HepG2 (cell line): ENCODE data around the gene CAPN12. TPM values are rescaled to one million over a fixed set of nuclear protein-coding genes. Genes with fewer than 3 reads are reported as not detected.

Experiments
- EEA1 ChIP-seq: sonication (generic); formaldehyde crosslinking; IDR thresholded peaks from 2 replicates; pipeline ENCODE4 v1.5.1; 2020; ENCODE audit warnings: mild to moderate bottlenecking, missing genetic modification reagents, borderline replicate concordance
- MAF1 ChIP-seq: sonication (generic); formaldehyde crosslinking; IDR thresholded peaks from 2 replicates; pipeline ENCODE4 v1.5.0; 2020; ENCODE audit warnings: missing genetic modification reagents, borderline replicate concordance
- ZNF143 ChIP-seq: sonication (generic); formaldehyde crosslinking; IDR thresholded peaks from 2 replicates; pipeline ENCODE4 v1.4.0; 2020; ENCODE audit warnings: missing genetic modification reagents
- ZNF557 ChIP-seq: sonication (generic); formaldehyde crosslinking; IDR thresholded peaks from 2 replicates; pipeline ENCODE4 v1.4.0; 2020; ENCODE audit warnings: missing genetic modification reagents
- polyA plus RNA-seq, 8 experiments: library from polyadenylated mRNA; depleted of rRNA in 3 of 8; stranded (reverse) in 7 of 8; unstranded in 1 of 8; fragments of >200 nt; fragmentation: Illumina TruSeq in 4 of 8; extraction: Trizol in 4 of 8; gene quantifications; 2 replicates each; pipeline versions ENCODE4 v1.2.1 to v1.2.3, GENCODE V29; 2011 to 2016; ENCODE audit warnings: low read depth in 4 of 8, missing spikeins in 1 of 8, mixed read lengths in 1 of 8; ENCODE audit not compliant: insufficient read depth in 1 of 8
- total RNA-seq, 5 experiments: library from RNA; depleted of rRNA; stranded (reverse); fragments of >200 nt; fragmentation: Illumina TruSeq; extraction: Trizol; gene quantifications; 2 replicates each; pipeline ENCODE4 v1.2.3, GENCODE V29; 2016; ENCODE audit warnings: low read depth in 1 of 5
- TF ChIP-seq, protein P1 (sequence below): sonication (generic); formaldehyde crosslinking; IDR thresholded peaks from one replicate; pipeline ENCODE4 v1.5.1; 2020; ENCODE audit warnings: mild to moderate bottlenecking, missing genetic modification reagents; ENCODE audit errors: not compliant biosample characterization
- TF ChIP-seq, protein P2 (sequence below): sonication (generic); formaldehyde crosslinking; IDR thresholded peaks from 2 replicates; pipeline ENCODE4 v1.4.0; 2020; ENCODE audit warnings: missing genetic modification reagents, borderline replicate concordance

Gene CAPN12
- total and polyA plus RNA-seq, 2 of the 13 experiments (the other 11 are each of a cell fraction or from before 2014, with no cell fraction given): 1.6 to 13.6 TPM

DNA sequence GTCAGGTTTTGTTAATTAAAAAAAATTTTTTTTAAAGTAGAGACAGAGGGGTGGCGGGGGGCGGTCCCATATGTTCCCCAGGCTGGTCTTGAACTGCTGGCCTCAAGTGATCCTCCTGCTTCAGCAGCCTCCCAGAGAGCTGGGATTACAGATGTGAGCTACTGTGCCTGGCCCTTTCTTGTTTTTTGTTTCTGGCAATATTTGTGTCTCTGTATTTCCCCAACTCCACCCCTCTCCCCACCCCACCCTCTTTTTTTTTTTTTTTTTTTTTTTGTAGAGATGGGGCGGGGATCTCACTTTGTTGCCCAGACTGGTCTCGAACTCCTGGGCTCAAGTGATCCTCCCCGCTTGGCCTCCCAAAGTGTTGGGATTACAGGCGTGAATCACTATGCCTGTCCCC, 600 bp upstream of the CAPN12 start (continued):
- TF ChIP-seq, protein P1, sequence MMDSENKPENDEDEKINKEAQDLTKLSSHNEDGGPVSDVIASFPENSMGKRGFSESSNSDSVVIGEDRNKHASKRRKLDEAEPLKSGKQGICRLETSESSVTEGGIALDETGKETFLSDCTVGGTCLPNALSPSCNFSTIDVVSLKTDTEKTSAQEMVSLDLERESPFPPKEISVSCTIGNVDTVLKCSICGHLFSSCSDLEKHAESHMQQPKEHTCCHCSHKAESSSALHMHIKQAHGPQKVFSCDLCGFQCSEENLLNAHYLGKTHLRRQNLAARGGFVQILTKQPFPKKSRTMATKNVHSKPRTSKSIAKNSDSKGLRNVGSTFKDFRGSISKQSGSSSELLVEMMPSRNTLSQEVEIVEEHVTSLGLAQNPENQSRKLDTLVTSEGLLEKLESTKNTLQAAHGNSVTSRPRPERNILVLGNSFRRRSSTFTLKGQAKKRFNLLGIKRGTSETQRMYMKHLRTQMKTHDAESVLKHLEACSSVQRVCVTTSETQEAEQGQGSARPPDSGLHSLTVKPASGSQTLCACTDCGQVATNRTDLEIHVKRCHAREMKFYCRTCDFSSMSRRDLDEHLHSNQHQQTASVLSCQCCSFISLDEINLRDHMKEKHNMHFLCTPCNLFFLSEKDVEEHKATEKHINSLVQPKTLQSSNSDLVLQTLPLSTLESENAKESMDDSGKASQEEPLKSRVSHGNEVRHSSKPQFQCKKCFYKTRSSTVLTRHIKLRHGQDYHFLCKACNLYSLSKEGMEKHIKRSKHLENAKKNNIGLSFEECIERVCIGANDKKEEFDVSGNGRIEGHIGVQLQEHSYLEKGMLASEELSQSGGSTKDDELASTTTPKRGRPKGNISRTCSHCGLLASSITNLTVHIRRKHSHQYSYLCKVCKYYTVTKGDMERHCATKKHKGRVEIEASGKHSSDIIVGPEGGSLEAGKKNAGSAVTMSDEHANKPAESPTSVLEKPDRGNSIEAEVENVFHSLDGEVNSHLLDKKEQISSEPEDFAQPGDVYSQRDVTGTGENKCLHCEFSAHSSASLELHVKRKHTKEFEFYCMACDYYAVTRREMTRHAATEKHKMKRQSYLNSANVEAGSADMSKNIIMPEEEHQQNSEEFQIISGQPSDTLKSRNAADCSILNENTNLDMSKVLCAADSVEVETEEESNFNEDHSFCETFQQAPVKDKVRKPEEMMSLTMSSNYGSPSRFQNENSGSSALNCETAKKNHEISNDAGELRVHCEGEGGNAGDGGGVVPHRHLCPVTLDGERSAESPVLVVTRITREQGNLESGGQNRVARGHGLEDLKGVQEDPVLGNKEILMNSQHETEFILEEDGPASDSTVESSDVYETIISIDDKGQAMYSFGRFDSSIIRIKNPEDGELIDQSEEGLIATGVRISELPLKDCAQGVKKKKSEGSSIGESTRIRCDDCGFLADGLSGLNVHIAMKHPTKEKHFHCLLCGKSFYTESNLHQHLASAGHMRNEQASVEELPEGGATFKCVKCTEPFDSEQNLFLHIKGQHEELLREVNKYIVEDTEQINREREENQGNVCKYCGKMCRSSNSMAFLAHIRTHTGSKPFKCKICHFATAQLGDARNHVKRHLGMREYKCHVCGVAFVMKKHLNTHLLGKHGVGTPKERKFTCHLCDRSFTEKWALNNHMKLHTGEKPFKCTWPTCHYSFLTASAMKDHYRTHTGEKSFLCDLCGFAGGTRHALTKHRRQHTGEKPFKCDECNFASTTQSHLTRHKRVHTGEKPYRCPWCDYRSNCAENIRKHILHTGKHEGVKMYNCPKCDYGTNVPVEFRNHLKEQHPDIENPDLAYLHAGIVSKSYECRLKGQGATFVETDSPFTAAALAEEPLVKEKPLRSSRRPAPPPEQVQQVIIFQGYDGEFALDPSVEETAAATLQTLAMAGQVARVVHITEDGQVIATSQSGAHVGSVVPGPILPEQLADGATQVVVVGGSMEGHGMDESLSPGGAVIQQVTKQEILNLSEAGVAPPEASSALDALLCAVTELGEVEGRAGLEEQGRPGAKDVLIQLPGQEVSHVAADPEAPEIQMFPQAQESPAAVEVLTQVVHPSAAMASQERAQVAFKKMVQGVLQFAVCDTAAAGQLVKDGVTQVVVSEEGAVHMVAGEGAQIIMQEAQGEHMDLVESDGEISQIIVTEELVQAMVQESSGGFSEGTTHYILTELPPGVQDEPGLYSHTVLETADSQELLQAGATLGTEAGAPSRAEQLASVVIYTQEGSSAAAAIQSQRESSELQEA (CRISPR knock-in tag): no peak
- TF ChIP-seq MAF1: no peak
- no peak for TF ChIP-seq EEA1 (CRISPR knock-in tag)
- no peak for TF ChIP-seq ZNF143
- TF ChIP-seq, protein P2, sequence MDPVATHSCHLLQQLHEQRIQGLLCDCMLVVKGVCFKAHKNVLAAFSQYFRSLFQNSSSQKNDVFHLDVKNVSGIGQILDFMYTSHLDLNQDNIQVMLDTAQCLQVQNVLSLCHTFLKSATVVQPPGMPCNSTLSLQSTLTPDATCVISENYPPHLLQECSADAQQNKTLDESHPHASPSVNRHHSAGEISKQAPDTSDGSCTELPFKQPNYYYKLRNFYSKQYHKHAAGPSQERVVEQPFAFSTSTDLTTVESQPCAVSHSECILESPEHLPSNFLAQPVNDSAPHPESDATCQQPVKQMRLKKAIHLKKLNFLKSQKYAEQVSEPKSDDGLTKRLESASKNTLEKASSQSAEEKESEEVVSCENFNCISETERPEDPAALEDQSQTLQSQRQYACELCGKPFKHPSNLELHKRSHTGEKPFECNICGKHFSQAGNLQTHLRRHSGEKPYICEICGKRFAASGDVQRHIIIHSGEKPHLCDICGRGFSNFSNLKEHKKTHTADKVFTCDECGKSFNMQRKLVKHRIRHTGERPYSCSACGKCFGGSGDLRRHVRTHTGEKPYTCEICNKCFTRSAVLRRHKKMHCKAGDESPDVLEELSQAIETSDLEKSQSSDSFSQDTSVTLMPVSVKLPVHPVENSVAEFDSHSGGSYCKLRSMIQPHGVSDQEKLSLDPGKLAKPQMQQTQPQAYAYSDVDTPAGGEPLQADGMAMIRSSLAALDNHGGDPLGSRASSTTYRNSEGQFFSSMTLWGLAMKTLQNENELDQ: no peak
- no peak for TF ChIP-seq ZNF557 (CRISPR knock-in tag)
